GM18873 (cell line): Measurements from ENCODE around the gene APOE.

Experiments used
- ATAC-seq: cut with Tn5 transposase; IDR thresholded peaks from one replicate; pipeline ENCODE4 v1.9.1; 2021; ENCODE audit warnings: mild to moderate bottlenecking, moderate library complexity, moderate number of reproducible peaks; ENCODE audit not compliant: unreplicated experiment, low FRiP score

Gene APOE

DNA sequence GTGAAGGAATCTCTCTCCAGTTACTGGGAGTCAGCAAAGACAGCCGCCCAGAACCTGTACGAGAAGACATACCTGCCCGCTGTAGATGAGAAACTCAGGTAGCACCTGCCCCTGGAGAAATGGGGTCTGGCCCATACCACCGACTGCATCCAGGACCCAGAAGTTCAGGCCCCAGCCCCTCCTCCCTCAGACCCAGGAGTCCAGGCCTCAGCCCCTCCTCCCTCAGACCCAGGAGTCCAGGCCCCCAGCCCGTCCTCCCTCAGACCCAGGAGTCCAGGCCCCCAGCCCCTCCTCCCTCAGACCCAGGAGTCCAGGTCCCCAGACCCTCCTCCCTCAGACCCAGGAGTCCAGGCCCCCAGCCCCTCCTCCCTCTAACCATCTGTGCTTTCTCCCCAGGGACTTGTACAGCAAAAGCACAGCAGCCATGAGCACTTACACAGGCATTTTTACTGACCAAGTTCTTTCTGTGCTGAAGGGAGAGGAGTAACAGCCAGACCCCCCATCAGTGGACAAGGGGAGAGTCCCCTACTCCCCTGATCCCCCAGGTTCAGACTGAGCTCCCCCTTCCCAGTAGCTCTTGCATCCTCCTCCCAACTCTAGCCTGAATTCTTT is 43.3 kb downstream of the APOE start:
- ATAC-seq: no peak

DNA sequence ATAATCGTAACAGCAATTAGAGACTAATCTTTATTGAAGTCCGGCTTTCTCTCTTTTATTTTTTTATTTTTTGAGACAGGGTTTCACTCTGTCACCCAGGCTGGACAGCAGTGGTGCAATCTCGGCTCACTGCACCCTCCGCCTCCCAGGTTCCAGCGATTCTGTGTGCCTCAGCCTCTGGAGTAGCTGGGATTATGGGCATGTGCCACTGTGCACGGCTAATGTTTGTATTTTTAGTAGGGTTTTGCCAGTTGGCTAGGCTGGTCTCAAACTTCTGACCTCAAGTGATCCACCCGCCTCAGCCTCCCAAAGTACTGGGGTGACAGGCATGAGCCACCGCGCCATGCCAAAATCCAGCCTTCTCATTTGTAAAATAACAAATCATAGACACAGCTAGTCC is 44.0 kb downstream of the APOE start:
- no peak for ATAC-seq

DNA sequence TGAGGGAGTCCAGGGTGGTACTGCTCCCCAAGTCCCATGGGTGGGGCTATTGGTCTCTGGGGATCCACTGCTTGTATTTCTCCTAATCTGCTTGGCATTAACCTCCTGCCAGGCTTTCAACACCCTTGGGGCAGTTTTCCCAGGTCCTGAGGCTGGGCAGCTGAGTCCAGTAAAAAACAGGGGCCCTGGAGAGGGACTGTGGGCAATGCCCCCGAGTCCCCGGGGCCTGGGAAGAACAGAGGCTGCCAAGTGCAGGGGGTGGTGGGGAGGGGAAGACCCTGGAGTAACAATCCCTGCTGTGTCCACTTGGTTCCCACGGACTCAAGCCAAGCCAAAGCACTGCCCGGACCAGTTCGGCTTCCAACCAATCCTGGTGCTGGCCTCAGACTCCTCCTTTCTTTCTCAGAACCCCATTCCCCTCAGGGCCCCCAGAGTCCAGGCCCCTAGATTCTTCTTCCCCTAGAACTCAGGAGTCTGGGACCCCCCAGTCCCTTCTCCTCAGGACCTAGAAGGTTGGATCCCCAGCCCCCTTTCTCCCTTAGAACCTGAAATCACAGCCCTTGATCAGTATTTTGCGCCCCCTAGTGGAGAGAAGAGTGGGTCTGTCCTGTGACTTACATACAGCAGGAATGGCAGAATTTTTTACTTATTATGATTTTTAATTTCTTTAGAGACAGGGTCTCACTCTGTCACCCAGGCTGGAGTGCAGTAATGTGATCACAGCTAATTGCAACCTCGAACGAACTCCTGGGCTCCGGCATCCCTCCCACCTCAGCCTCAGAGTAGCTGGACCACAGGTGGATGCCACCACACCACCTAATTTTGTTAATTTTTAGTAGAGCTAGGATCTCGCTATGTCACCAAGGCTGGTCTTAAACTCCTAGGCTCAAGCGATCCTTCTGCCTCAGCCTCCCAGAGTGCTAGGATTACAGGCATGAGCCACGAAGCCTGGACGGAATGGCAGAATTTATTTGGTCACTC is 45.9 kb downstream of the APOE start:
- no peak for ATAC-seq

DNA sequence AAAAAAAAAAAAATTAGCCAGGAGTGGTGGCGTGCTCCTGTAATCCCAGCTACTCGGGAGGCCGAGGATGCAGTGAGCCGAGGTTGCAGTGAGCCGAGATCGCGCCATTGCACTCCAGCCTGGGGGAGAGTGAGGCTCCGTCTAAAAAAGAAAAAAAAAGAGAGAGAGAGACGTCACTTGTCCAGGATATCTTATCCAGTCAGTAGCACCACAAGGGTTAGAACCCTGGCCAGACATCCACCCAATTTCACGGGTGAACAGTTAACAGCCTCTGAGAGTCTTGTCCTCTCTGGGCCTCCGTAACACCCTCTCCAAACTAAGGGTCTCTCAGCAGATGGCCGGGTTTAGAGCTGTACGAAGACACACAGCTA is 48.7 kb downstream of the APOE start:
- ATAC-seq: no peak

DNA sequence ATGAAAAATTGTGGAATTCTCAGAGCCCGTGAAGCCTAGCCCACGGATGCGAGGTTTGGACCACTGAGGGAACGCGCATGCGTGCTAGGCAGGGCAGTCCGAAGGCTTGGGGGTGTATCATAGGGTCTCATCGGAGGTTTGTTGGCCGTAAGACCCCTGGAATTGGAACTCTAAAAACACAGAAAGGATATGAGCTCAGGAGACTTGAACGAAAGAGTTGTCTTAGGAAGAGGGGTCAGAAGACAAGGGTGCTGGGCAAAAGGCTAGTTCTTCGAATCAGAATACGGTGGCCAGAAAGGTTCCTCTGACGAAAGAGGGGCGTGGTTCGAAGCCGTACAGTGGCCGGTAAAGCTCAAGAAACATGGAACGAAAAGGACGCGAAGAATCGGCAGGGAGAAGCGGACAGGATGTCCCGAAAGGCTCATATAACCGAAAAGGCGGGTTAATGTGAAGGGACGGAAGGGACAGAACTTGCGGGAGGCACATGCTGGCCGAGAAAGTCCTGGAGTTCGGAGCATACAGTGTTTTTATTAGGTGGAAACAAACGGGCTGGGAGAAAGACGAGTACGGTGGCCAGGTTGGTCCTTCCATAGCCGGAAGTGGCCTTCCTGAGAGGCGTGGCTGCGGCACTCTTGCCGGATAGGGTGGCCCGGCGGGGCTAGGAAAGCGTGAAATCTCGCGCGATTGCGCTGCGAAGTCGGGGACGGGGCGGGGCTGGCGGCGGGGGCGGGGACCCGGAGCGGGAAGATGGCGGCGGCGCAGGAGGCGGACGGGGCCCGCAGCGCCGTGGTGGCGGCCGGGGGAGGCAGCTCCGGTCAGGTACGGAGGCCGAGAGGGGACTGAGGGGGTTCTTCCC is 49.3 kb downstream of the APOE start, which contains the start of gene CLPTM1:
TSS of gene CLPTM1 (plus strand) at position 732 of the 856 bp plus-strand sequence. CDS start at position 748, 16 bp downstream.
- ATAC-seq: peak; percentile 68

DNA sequence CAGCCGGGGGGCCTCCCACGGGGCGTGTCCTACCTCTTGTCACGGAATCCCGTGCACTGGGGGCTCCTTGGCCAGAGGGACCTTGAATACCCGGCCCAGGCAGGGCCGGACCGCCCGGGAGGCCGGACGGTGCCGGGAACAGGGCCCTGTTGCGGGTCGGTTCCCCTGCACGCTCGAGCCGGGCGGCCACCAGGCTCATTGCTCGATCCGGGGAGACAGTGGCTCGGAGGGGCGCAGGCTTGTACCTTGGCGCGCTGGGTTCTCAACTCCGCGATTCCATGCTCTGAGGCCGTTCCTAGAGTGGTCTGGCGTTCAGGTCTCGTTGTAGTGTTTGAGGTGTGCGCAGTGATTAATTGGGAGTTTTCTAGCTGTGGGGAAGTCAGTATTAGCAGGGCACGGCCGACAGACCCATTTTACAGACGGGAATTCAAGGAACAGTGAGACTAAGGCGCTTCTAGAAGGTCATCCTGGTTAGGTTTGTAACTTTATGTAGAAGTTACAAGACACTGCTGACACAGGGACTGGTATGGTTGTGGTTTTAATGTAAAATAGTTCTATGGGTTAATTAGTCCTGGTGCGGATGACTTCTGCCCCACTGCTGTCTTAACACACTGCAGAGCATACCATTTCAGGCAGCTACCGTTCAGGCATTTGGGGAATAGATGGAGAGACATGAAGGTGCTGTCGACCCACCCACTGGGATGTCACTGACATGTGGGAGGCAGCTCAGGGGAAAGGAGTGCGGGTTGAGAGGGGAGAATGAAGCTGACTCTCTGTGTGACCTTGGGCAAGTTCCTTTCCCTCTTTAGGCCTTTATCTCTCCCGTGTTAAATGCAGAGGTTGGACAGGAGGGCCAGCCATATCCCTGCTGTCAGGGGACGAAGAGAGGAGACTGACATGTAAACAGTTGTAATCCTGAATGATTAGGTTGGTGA is 50.2 kb downstream of the APOE start:
- peak; percentile 17 for ATAC-seq

DNA sequence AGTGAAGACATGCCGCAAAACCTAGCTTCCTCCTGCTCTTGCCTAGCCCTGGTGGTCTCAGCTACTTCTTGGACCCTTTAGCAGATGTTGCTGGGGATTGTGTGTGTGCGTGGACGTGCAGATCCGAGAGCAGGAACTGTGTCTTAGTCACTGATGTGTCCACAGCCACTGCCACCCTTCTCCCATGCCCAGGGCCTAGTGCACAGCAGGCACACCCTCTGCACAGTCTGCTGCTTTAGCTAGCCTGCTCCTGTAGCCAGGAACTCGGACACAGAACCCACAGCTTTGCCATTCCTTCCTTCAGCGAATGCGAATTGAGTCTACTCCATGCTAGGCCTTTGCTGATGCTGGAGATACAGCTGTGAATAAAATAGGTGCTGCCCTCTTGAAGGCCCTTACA is 51.9 kb downstream of the APOE start:
- no peak for ATAC-seq

DNA sequence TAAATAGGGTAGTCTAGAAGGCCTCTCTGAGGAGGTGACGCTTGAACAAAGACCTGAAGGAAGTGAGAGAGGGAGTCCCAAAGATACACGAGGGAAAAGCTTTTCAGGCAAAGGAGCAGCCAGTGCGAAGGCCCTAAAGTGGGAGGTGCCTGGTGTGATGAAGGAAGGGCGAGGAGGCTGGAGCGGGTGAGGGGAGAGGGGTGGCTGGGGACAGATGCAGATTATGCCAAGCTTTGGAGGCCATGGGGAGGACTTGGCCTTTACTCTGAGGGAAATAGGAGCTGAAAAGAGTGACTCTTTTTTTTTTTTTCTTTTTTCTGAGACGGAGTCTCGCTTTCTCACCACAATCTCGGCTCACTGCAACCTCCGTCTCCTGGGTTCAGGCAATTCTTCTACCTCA is 52.5 kb downstream of the APOE start:
- no peak for ATAC-seq
